Measurements from ENCODE around the gene MRPL11.
A peak's percentile ranks its signal among the peaks of the same experiment; 100 is the strongest.
"Not testable (repeated sequence)": the region's sequence is repeated elsewhere in the genome, so short reads cannot be mapped to it uniquely, and the experiment has no call there.

Gene MRPL11

GRCh38 chr11:66467034-66467659 is 28.5 kb upstream of the MRPL11 start:
- DNase-seq (ENCODE audit: low spot score), result peak; percentile 25

- peak; percentile 89 for DNase-seq (ENCODE audit: low spot score)
Observed at GRCh38 chr11:66466225-66467033, 27.8 kb upstream of the MRPL11 start, which contains the start of gene PELI3. TSS of gene PELI3 (plus strand) at chr11:66466905. CDS start at chr11:66468129, 1,224 bp downstream.

- no peak for DNase-seq (ENCODE audit: low spot score)
Observed at GRCh38 chr11:66465373-66466224, 27.0 kb upstream of the MRPL11 start.

GRCh38 chr11:66464916-66465315 is 26.3 kb upstream of the MRPL11 start:
- DNase-seq (ENCODE audit: low spot score), result no peak

- not testable (repeated sequence) for DNase-seq (ENCODE audit: low spot score)
Observed at GRCh38 chr11:66464116-66464515, 25.5 kb upstream of the MRPL11 start.

- DNase-seq (ENCODE audit: low spot score), result no peak
Observed at GRCh38 chr11:66462911-66463310, 24.3 kb upstream of the MRPL11 start.

GRCh38 chr11:66462010-66462409 is 23.4 kb upstream of the MRPL11 start:
- DNase-seq (ENCODE audit: low spot score), result no peak

- DNase-seq (ENCODE audit: low spot score), result no peak
Observed at GRCh38 chr11:66459138-66459778, 20.6 kb upstream of the MRPL11 start.

- DNase-seq (ENCODE audit: low spot score), result no peak
Observed at GRCh38 chr11:66457826-66458225, 19.2 kb upstream of the MRPL11 start.

GRCh38 chr11:66454828-66455227 is 16.2 kb upstream of the MRPL11 start:
- DNase-seq (ENCODE audit: low spot score), result no peak

- DNase-seq (ENCODE audit: low spot score), result peak; percentile 75
Observed at GRCh38 chr11:66454247-66454646, 15.6 kb upstream of the MRPL11 start.

- DNase-seq (ENCODE audit: low spot score), result no peak
Observed at GRCh38 chr11:66451663-66452062, 13.0 kb upstream of the MRPL11 start.

GRCh38 chr11:66450560-66450959 is 11.9 kb upstream of the MRPL11 start:
- DNase-seq (ENCODE audit: low spot score), result no peak

GRCh38 chr11:66448523-66448922 is 9.9 kb upstream of the MRPL11 start:
- DNase-seq (ENCODE audit: low spot score), result no peak

- no peak for DNase-seq (ENCODE audit: low spot score)
Observed at GRCh38 chr11:66447012-66447411, 8.4 kb upstream of the MRPL11 start.

- peak; percentile 37 for DNase-seq (ENCODE audit: low spot score)
Observed at GRCh38 chr11:66443602-66444001, 5.0 kb upstream of the MRPL11 start.

- DNase-seq (ENCODE audit: low spot score), result not testable (repeated sequence)
Observed at GRCh38 chr11:66440940-66441282, 2.3 kb upstream of the MRPL11 start.

- DNase-seq (ENCODE audit: low spot score), result not testable (repeated sequence)
Observed at GRCh38 chr11:66440101-66440939, 1.7 kb upstream of the MRPL11 start.

- no peak for DNase-seq (ENCODE audit: low spot score)
Observed at GRCh38 chr11:66437979-66438503, 607 bp downstream of the MRPL11 start.

GRCh38 chr11:66432597-66432996 is 6.1 kb downstream of the MRPL11 start:
- DNase-seq (ENCODE audit: low spot score), result no peak

- not testable (repeated sequence) for DNase-seq (ENCODE audit: low spot score)
Observed at GRCh38 chr11:66431871-66432329, 6.7 kb downstream of the MRPL11 start.
